A673 (cell line): Measurements from ENCODE around the gene RAP1B. TPM values are rescaled to one million over a fixed set of nuclear protein-coding genes. Genes with fewer than 3 reads are reported as not detected.

ENCODE experiments used
- BruUV-seq: library from RNA; stranded (reverse); fragments of 400-500 nt; replicated peaks from 2 replicates; lab custom pipeline; 2021; lab: Mats Ljungman, UMichigan
- CTCF ChIA-PET: fragments of 300-600 bp; sonication (Branson Sonifier 250); formaldehyde crosslinking; loops from one replicate; lab custom pipeline; 2022; ENCODE audit warnings: antibody characterized with exemption; lab: Charles Lee
- POLR2A ChIA-PET: fragments of 300-600 bp; sonication (Branson Sonifier 250); formaldehyde crosslinking; loops from one replicate; lab custom pipeline; 2022; ENCODE audit warnings: antibody characterized with exemption; ENCODE audit not compliant: low non-redundant PET; lab: Charles Lee
- DNase-seq: peaks from one replicate; pipeline ENCODE4 v3.0.0-alpha.2; 2015; ENCODE audit warnings: low spot score
- H3K27ac ChIP-seq: fragments of 200-600 bp; sonication (generic); 2 replicates; pipeline ENCODE4 v1.5.1; 2016; ENCODE audit warnings: mixed run types, low read depth, mild to moderate bottlenecking, mixed read lengths, antibody characterized with exemption, low read length; ENCODE audit not compliant: poor library complexity, severe bottlenecking
- H3K27me3 ChIP-seq: fragments of 200-600 bp; sonication (generic); replicated peaks from 2 replicates; pipeline ENCODE4 v1.6.1; 2017; ENCODE audit warnings: mixed run types, low read depth, mild to moderate bottlenecking, mixed read lengths, antibody characterized with exemption, low read length; ENCODE audit not compliant: insufficient read depth, poor library complexity
- H3K36me3 ChIP-seq: fragments of 200-600 bp; sonication (generic); 2 replicates; pipeline ENCODE4 v1.6.1; 2016; ENCODE audit warnings: mixed run types, mild to moderate bottlenecking, mixed read lengths, antibody characterized with exemption, low read length; ENCODE audit not compliant: insufficient read depth, poor library complexity, severe bottlenecking
- H3K4me1 ChIP-seq: fragments of 200-600 bp; sonication (generic); 2 replicates; pipeline ENCODE4 v1.6.1; 2017; ENCODE audit warnings: mixed run types, mild to moderate bottlenecking, mixed read lengths, antibody characterized with exemption, low read length; ENCODE audit not compliant: insufficient read depth, poor library complexity, severe bottlenecking
- H3K4me3 ChIP-seq: fragments of 200-600 bp; sonication (generic); 2 replicates; pipeline ENCODE4 v1.5.1; 2016; ENCODE audit warnings: low read depth, mixed run types, mild to moderate bottlenecking, mixed read lengths, low read length; ENCODE audit not compliant: poor library complexity, severe bottlenecking
- H3K9me3 ChIP-seq: fragments of 200-600 bp; sonication (generic); 2 replicates; pipeline ENCODE4 v1.6.1; 2016; ENCODE audit warnings: mixed run types, low read depth, mild to moderate bottlenecking, mixed read lengths, antibody characterized with exemption, low read length; ENCODE audit not compliant: poor library complexity, severe bottlenecking
- CTCF ChIP-seq: fragments of 300-800, 200-600 bp; sonication (generic); conservative IDR thresholded peaks from 2 replicates; pipeline ENCODE4 v1.5.1; 2017; ENCODE audit warnings: low read depth, mild to moderate bottlenecking, antibody characterized with exemption, low read length, moderate library complexity, mixed read lengths
- EZH2 ChIP-seq: fragments of 200-600 bp; sonication (generic); IDR thresholded peaks from 2 replicates; pipeline ENCODE4 v1.6.1; 2017; ENCODE audit warnings: borderline replicate concordance, low read depth, mild to moderate bottlenecking, mixed read lengths, antibody characterized with exemption, low read length; ENCODE audit not compliant: poor library complexity, severe bottlenecking
- intact Hi-C: fragments of 100-400 bp; cut with micrococcal nuclease; formaldehyde crosslinking; loops from one replicate; pipeline ENCODE4 v1.10.0; 2022; ENCODE audit not compliant: unreplicated experiment
- total RNA-seq: library from RNA; stranded (reverse); gene quantifications from 2 replicates; pipeline ENCODE4 v1.2.3, GENCODE V29; 2021

The RAP1B gene
- total RNA-seq, 1 experiment from 2014 or later, result 148 TPM

- POLR2A ChIA-PET, result no interaction called here
Observed at GRCh38 chr12:68623059-68623458, 12.4 kb downstream of the RAP1B start.

GRCh38 chr12:68623984-68624383 is 13.3 kb downstream of the RAP1B start:
- ChIA-PET CTCF (no interaction called here), POLR2A (no interaction called here)
- TF ChIP-seq EZH2 (no peak), CTCF (no peak)
- H3K9me3 ChIP-seq, result peaks cover 12% of the 10 kb centered on the region
- H3K27me3 ChIP-seq, result no peaks in the 10 kb centered on the region
- H3K4me1 ChIP-seq, result peaks cover 20% of the 10 kb centered on the region
- no TSS peak for BruUV-seq
- DNase-seq, result no peak
- peaks cover 13% of the 10 kb centered on the region for H3K36me3 ChIP-seq
- H3K4me3 ChIP-seq, result no peak overlapping the region
- intact Hi-C loops, result no loop called here
- no peak overlapping the region for H3K27ac ChIP-seq

More at GRCh38 chr12:68623059-68623458, 12.4 kb downstream of the RAP1B start:
- Histone ChIP-seq H3K36me3 (peaks cover 8% of the 10 kb centered on the region), H3K9me3 (peaks cover 8% of the 10 kb centered on the region), H3K27me3 (no peaks in the 10 kb centered on the region), H3K4me1 (peaks cover 20% of the 10 kb centered on the region), H3K27ac (no peak overlapping the region), H3K4me3 (no peak overlapping the region)
- CTCF ChIA-PET, result no interaction called here
- no TSS peak for BruUV-seq
- intact Hi-C loops, result no loop called here
- DNase-seq, result no peak
- TF ChIP-seq EZH2 (no peak), CTCF (no peak)

- TF ChIP-seq EZH2 (no peak), CTCF (no peak)
- Histone ChIP-seq H3K27ac (no peak overlapping the region), H3K27me3 (no peaks in the 10 kb centered on the region), H3K36me3 (peaks cover 13% of the 10 kb centered on the region), H3K4me1 (peaks cover 20% of the 10 kb centered on the region), H3K9me3 (peaks cover 12% of the 10 kb centered on the region), H3K4me3 (no peak overlapping the region)
- no peak for DNase-seq
- BruUV-seq, result no TSS peak
- intact Hi-C loops, result no loop called here
- ChIA-PET CTCF (no interaction called here), POLR2A (no interaction called here)
Observed at GRCh38 chr12:68624933-68625332, 14.2 kb downstream of the RAP1B start.
